Measurements from ENCODE around the gene MED10.

DNA sequence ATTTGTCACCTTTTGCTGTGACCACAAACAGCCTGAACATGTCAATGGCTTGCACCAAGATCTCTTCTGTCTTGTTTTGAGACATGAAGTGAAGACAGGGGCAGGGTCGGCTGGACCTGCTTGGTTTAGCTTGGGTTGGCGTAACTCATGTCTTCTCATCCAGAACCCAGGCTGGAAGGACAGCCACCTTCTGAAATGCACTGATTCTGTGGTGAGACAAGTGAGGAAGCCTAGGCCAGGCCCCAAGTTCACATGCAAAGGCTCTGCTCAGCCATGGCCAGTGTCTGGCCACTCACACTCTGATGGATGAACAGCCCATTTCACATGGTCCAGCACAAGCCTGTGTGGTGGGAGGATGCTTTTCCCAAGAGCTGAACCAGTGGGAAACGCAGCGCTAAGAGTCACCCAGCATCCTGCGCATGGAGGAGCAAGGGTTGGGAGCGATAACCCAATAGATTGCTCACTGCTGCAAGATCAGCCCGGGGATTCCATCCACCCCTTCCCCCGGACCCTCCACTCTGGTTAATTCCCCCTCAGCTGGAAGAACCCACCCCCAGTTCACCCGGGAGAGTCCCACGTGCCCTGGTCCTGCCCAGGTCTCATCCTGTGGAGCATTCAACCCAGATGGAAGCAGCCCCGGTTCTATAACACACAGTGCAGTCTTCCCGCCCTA lies 16.2 kb upstream of the MED10 start:
- no peak for TF ChIP-seq ZNF274 (IDR thresholded peaks at IDR 0.05; ENCODE audit: low read depth, low read length)
- TF ChIP-seq YY1 (IDR thresholded peaks at IDR 0.05; ENCODE audit: insufficient read depth, insufficient read length), result no peak

All from NT2/D1 (cell line).